ENCODE results near the gene EPB41.

Gene EPB41

DNA sequence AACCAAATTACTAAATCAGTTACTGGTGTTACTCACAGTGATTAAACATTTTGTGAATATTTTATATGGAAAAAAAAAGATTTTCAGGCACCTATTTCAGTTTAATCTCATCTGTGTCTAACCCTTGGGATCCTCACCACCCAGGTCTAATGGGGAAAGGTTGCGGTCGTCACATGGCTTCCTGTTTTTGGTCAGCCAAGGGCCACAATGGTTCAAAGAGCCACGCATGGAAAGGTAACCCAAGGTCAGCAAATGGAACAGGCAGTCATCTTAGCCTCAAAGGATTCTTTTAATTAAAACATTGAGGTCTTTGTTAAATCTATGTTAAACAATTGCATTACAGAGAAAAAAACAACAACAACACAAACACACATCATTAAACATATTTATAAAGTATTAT lies 245.4 kb downstream of the EPB41 start:
- in situ Hi-C loops (cut with MboI; ENCODE audit: low sequenced_read_pairs), result no loop called here

DNA sequence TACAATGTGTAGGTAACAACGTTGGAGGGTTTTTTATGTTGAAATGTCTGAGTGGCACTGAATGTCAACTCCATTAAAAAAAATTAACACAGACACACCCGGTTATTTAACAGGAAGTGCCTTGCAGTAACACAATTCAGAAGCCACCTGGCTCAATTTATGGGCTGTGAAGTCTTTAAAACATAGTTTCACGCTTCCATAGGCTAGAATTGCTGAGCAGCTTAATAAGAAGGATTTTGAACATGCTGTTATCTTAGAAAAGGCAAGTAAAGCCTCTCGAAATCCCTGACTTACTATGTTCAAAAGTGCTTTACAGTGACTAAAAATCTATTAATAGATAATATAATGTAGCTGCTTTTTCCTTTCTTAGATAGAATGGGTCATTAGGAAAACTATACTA lies 247.7 kb downstream of the EPB41 start:
- in situ Hi-C loops (cut with MboI; ENCODE audit: low sequenced_read_pairs), result no loop called here

DNA sequence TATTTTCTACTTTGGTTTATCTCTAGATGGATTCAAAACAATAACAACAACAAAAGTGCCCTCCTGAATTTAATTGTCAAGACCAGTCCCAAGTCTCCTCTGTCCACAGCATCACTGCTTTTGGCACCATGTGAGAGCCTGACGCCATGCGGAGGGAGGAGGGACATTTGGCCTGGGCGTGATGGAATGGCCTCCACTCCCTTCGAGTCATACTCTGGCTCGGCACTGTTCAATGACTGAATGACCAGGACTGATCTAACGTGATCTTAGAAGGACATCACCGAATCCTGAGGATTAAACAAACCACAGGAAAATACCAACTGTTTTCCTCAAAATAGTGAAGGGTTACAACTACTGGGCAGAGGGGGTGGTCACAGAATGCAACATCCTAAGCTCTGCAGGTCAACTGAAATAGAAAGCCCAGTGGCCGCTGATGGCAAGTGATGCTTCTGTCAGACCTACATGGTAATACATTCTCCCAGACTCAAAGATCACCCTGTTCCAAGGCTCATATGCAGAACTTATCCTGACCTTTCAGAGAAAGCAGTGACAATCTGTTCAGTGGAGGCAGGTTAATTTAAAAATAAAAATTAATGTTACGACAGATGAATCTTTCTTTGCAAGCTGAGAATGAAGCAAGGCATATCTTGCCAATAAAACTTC lies 248.2 kb downstream of the EPB41 start:
- in situ Hi-C loops (cut with MboI; ENCODE audit: low sequenced_read_pairs), result no loop called here

DNA sequence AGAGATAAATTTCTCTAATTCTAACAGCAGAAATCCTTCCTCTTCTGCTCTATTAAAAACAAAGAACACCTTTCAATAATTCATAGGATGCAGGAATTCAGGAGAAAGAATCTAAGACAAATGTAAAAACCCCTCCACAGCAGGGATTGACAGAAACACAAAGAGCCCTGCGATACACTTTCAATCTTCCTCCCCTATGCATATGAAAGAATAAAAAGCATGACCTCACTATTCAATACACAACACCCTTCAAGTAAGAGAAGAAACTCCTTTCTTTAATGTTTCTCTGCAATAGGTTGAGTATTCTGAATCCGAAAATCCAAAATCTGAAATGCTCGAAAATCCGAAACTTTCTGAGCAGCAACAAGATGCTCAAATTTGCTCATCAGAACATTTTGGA lies 250.2 kb downstream of the EPB41 start:
- in situ Hi-C loops (cut with MboI; ENCODE audit: low sequenced_read_pairs), result no loop called here

DNA sequence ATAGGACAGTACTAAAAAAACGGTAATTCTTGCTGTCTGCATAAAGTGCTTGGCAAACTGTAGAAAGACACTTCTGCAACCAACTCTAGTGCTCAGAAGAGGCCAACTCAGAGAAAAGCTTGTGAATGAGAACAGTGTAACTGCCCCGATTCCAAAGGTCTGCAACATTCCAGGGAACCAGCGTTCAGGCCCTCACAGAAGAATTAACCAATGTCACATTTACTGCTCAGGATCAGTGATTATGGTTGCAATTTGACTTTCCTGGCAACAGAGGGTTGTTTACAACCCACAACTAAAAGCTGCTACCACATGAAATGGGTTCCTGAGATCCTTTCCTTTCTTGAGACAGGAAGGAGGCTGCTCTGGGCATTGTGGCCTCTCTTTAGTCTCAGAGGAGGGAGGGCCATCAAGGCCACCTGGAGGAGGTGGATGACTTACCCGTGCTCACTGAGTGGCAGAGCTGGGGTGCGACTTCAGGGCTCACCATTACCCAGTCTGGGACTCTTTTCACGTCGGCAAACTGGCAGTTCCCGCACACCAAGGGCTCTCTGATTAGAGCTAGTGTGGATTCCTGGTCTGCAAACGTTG lies 252.0 kb downstream of the EPB41 start:
- in situ Hi-C loops (cut with MboI; ENCODE audit: low sequenced_read_pairs), result no loop called here

DNA sequence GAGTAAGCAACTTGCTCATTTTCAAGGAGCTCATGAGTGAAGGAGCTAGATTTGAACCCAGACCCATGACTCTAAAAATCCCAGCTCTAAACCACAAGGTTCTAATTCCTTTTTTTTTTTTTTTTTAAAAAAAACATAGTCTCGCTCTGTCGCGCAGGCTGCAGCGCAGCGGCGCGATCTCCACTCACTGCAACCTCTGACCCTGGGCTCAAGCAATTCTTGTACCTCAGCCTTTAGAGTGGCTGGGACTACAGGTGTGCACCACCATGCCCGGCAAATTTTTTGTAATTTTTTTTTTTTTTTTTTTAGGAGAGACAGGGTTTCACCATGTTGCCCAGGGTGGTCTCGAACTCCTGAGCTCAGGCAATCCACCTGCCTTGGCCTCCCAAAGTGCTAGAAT lies 253.5 kb downstream of the EPB41 start:
- in situ Hi-C loops (cut with MboI; ENCODE audit: low sequenced_read_pairs), result no loop called here
